Hematopoietic multipotent progenitor cell treated with erythropoietin and hydrocortisone succinate and interleukin-3 and kit ligand, for 17 days (in vitro differentiated cells): ENCODE data around the gene ZNF792.
"Not testable (repeated sequence)": the region's sequence is repeated elsewhere in the genome, so short reads cannot be mapped to it uniquely, and the experiment has no call there.

Experiments used
- DNase-seq: peaks from one replicate; pipeline ENCODE4 v3.0.0-alpha.2; 2015; ENCODE audit warnings: low spot score

ZNF792 gene

GRCh38 chr19:34963573-34964406 is at the start of gene ZNF792:
Gene ZNF792 (minus strand): TSS chr19:34964229. CDS start chr19:34963662, 567 bp downstream.
- DNase-seq = no peak

GRCh38 chr19:35013041-35013819 is 49.2 kb upstream of the ZNF792 start:
- no peak for DNase-seq

- no peak for DNase-seq
These were observed 48.0 kb upstream of the ZNF792 start for GRCh38 chr19:35011737-35012682.

DNA sequence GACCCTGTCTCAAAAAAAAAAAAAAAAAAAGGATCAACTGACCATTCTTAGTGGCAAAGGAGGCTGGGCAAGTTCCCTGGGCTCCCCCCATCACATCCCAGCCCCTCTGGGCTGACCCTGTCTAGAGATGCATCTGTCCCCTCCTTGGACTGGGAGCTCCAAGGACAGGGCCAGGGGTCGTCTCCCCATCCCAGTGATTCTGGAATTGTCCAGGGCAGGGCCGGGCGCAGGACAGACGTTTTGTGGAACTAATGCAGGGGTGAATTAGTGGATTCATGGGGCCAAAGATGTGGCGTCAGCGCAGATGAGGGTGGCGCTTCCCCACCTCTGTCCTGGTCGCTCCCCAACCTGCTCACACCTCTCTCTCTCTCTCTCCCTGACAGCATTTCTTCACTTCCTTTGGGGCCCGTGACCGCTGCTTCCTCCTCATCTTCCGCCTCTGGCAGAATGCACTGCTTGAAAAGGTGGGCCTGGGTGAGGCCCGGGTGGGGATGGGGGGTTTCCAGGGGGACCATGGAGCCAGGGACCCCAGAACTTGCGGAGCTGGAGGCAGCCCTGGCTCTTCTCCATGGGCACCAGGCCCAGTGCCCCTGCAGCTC is 47.2 kb upstream of the ZNF792 start:
- no peak for DNase-seq

GRCh38 chr19:35009424-35010415 is 45.7 kb upstream of the ZNF792 start:
- DNase-seq = no peak

- no peak for DNase-seq
These were observed 44.9 kb upstream of the ZNF792 start for GRCh38 chr19:35008891-35009341.

DNA sequence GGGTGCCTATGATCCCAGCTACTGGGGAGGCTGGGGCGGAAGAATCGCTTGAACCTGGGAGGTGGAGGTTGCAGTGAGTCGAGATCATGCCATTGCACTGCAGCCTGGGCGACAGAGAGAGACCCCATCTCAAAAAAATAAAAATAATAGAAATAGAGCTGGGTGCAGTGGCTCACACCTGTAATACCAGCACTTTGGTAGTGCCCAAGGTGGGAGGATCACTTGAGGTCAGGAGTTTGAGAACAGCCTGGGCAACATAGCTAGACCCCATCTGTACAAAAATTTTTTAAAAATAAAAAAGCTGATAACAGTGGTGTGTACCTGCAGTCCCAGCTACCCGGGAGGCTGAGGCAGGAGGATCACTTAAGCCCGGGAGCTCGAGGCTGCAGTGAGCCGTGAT is 43.4 kb upstream of the ZNF792 start:
- not testable (repeated sequence) for DNase-seq

GRCh38 chr19:35006999-35007365 is 43.0 kb upstream of the ZNF792 start:
- no peak for DNase-seq

DNA sequence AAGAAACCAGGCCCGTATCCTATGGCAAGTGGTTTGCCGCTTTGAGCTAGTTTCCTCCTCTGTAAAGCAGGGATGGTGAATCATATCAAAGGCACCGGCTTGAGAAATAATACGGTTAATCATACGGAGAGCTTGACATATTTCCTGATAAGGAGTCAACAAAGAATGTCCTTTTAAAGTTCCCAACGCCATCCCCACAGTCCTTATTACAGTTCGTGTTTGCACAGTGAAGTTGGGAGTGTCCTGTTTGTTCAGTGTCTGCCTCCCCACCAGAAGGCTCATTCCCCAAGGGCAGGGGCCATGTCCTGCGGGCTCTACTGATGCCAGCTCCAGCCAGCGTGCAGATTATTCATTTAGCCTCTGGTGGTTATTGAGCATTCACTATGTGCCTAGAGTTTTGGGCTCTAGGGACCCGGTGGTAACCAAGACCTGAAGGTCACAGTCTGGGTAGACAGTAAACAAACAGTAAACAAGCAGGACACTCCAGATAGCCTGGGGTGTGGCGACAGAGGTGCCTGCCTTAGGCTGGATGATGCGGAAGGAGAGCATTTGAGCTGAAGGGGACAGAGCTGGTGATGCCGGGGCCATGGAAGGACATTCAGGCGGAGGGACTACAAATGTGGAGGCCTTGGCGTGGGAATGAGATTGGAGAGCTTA is 42.4 kb upstream of the ZNF792 start:
- DNase-seq = no peak

DNA sequence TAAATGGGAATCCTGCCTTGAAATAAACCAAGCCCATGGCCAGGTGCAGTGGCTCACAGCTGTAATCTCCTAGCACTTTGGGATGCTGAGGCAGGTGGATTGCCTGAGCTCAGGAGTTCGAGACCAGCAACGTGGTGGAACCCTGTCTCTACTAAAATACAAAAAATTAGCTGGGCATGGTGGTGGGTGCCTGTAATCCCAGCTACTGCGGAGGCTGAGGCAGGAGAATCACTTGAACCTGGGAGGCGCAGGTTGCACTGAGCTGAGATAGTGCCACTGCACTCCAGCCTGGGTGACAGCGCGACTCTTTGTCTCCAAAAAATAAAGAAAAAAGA is 41.9 kb upstream of the ZNF792 start:
- DNase-seq = not testable (repeated sequence)

DNA sequence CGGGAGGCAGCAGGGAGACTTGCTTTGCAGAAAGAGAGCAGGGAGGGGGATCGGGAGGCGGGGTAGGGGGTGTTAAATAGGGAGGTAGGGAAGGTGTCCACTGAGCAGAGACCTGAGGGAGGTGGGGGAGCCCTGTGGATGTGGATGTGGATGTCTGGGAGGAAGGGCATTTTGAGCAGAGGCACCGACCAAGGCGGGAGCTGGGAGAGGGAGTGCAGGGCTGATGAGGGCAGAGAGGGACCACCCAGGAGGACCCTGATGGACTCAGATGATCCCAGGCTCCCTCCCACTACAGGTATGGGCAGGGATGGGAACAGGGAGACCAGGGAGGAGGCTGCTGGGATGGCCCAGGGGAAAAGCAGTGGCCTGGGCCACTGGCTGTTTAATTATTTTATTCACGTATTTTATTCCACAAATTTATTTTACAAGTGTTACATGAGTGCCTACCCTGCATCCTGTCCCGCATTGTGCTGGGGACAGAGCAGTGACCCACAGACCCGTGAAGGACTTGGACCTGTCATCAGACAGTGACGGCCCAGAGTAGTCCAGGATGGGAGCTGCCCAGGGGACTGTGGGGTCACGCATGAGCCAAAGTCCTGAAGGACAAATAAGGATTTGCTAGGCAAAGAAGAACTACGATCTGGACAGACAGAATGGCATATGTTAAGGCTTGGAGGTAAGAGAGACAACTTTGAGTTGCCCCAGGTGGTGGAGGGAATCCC is 41.4 kb upstream of the ZNF792 start:
- no peak for DNase-seq

DNA sequence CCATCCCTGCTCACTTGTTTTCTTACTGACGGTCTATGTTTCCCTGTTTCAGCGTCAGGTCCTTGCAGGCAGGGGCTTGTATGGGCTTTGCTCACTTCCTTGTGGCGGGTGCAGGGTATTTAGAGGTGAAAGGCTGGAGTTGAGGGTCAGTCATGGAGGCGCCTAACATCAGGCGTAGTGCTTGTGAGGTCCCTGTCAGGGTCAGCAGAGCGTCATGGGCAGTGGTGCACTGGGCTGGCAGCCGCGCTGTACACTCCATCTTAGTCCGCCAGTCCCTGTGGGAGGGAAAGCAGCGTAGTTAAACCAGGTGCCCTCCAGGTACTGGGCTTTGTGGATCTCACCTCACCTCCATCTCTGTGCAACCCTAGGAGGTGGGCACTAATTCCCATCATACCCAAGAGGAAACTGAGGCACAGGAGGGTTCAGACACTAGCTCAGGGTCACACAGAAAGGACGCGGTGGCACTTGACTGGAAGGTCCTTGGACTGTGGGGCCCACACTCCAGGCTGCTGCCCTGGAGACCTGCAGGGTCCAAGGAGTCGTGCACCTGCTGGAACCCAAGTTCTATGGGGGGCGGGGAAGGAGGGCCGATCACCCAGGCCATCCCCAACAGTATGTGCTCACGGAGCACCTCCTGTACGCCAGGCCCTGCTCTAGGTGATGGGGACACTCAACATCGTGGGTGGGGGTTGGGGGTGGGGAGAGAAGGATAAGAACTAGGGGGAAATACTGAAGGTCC is 40.7 kb upstream of the ZNF792 start:
- DNase-seq = no peak

- no peak for DNase-seq
These were observed 38.1 kb upstream of the ZNF792 start for GRCh38 chr19:35002037-35002535.

DNA sequence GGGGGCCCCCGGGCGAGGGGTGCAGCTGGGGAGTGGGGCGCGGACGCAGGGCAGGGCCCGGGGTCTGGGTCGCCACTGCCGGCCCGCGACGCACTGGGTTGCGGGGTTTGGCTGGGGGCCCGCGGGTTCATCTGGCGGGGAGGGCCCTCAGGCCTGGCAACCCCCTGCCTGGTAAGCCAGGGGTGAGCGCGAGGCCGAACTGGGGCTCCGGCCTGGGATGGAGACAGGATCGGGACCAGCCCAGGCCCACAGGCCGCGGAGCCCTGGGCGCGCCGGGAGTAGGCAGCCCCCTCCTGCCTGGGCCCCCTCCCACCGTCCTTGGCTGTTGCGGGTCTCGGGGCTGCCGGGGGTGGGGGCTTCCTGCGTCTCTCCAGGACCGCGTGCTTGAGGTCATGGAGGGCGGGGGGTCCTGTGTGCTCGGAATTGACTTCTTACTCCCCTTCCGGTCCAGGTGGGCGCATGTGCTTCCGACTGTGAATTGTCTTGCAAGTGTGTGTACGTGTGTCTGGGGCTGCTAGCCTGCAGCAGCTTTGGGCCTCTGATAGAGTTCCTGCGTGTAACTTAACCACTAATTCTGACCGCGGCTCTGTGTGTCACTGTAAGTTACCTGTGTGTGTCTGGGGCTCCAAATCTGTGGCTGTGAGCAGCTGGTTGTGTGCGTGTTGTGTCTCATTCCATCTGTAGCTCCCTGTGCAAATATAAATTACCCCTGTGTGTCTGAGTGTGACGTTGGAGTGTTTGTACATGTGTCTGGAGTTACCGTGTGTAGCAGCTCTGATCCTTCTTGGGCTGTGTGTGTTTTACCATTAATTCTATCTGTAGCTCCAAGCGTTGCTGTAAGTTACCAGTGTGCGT is 36.8 kb upstream of the ZNF792 start:
- no peak for DNase-seq

- DNase-seq = no peak
These were observed 36.3 kb upstream of the ZNF792 start for GRCh38 chr19:35000338-35000646.

DNA sequence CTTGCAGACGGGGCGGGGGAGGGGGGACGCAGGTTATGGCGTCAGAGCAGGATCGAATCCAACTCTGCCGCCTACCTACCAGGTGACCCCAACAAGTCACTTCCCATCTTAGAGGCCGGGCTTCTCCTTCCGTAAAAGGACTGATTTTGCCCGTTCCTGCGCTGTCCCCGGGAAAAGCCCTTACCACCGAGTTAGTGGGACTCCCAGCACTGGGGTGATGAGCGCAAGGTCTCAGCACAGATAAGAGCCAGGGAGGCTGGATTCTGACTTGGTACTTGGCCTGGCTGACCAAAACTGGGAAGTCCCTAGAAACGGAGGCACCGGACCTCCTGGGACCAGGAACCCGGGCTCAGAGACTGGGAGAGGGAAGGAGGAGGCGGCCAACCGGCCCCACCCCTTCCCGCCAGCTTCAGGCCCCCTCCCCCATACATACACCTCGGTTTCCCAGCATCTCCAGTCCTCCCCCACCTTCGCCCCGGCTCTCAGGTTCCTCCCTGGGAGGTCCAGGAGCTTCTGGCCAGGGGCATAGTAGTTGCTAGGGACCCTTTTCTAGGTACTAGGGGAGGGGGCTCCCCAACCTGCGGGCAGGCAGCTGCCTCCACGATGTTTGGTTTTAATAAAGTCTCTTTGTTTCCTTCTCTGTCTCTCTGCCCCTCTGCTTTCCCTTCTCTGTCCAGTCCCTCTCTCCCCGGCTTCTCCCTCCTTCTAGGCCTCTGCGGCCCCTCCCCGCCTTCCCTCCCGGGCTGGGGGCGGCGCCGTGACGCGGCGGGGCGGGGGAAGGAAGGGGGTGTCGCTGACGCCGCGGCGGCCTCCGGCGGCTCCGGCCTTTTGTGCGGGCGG is 35.7 kb upstream of the ZNF792 start, which contains the start of gene GRAMD1A:
Gene GRAMD1A (plus strand): TSS at position 826 of the 840 bp plus-strand sequence. CDS start 156 bp downstream, outside the sequence.
- DNase-seq = no peak
